Activated T-helper 2 cell treated with anti-CD3 and anti-CD28 coated beads, Interferon-gamma antibody, Interleukin-2, Interleukin-4, amounts not matched to agents 10 μg/mL and 5 μg/mL and 100 μg/mL, durations not matched to agents 14 hours and 24 hours and 36 hours (primary cell): ENCODE results near the gene KLF7. TPM values are rescaled to one million over a fixed set of nuclear protein-coding genes. Genes with fewer than 3 reads are reported as not detected.
"Not testable (repeated sequence)": the region's sequence is repeated elsewhere in the genome, so short reads cannot be mapped to it uniquely, and the experiment has no call there.

Experiments
- DNase-seq: peaks from one replicate; pipeline ENCODE4 v3.0.0; 2021; ENCODE audit warnings: low spot score
- H3K27ac Mint-ChIP-seq: one replicate; pipeline ENCODE4 v1.8.0; 2021; ENCODE audit warnings: mixed read lengths
- H3K27me3 Mint-ChIP-seq: one replicate; pipeline ENCODE4 v1.8.0; 2021; ENCODE audit warnings: low read depth, mixed read lengths
- H3K36me3 Mint-ChIP-seq: one replicate; pipeline ENCODE4 v1.8.0; 2021; ENCODE audit warnings: low read depth, mixed read lengths
- H3K4me1 Mint-ChIP-seq: one replicate; pipeline ENCODE4 v1.8.0; 2021; ENCODE audit warnings: low read depth, mixed read lengths
- H3K4me3 Mint-ChIP-seq: one replicate; pipeline ENCODE4 v1.8.0; 2021; ENCODE audit warnings: low read depth, mild to moderate bottlenecking, moderate library complexity, mixed read lengths
- H3K9me3 Mint-ChIP-seq: one replicate; pipeline ENCODE4 v1.8.0; 2021; ENCODE audit warnings: mixed read lengths
- intact Hi-C: fragments of 100-400 bp; cut with micrococcal nuclease; formaldehyde crosslinking; loops from one replicate; pipeline ENCODE4 v1.15.1; 2023
- total RNA-seq: library from RNA; stranded (reverse); gene quantifications from 2 replicates; pipeline ENCODE4 v1.2.3, GENCODE V29; 2022

KLF7 gene
- total RNA-seq, 1 donor from 2014 or later = 19.3 TPM

GRCh38 chr2:207045531-207045930 lies 120.2 kb downstream of the KLF7 start:
- H3K4me3 Mint-ChIP-seq = no peak overlapping the region
- H3K36me3 Mint-ChIP-seq = no peaks in the 10 kb centered on the region
- no peak overlapping the region for H3K27ac Mint-ChIP-seq
- DNase-seq = no peak
- peaks cover 12% of the 10 kb centered on the region for H3K4me1 Mint-ChIP-seq
- H3K27me3 Mint-ChIP-seq = peaks cover 11% of the 10 kb centered on the region
- H3K9me3 Mint-ChIP-seq = no peaks in the 10 kb centered on the region
- intact Hi-C loops = loop anchor here (10.0 kb wide), 1 partner anchor 179 kb away; no protein-coding TSS in a partner anchor

GRCh38 chr2:207044379-207045362 lies 121.1 kb downstream of the KLF7 start:
- intact Hi-C loops = loop anchor here (10.0 kb wide), 1 partner anchor 180 kb away; no protein-coding TSS in a partner anchor
- Mint-ChIP-seq H3K4me3 (no peak overlapping the region), H3K27ac (no peak overlapping the region), H3K27me3 (peaks cover 15% of the 10 kb centered on the region), H3K9me3 (no peaks in the 10 kb centered on the region), H3K4me1 (peaks cover 12% of the 10 kb centered on the region), H3K36me3 (no peaks in the 10 kb centered on the region)
- DNase-seq = no peak

- Mint-ChIP-seq H3K4me1 (peaks cover 12% of the 10 kb centered on the region), H3K9me3 (no peaks in the 10 kb centered on the region), H3K36me3 (no peaks in the 10 kb centered on the region), H3K27me3 (peaks cover 19% of the 10 kb centered on the region), H3K4me3 (no peak overlapping the region), H3K27ac (no peak overlapping the region)
- no peak for DNase-seq
- intact Hi-C loops = loop anchor here (10.0 kb wide), 1 partner anchor 182 kb away; no protein-coding TSS in a partner anchor
Observed at GRCh38 chr2:207042841-207043240, 122.9 kb downstream of the KLF7 start.

GRCh38 chr2:207041786-207042554 lies 123.8 kb downstream of the KLF7 start:
- intact Hi-C loops = loop anchor here (10.0 kb wide), 1 partner anchor 183 kb away; no protein-coding TSS in a partner anchor
- no peaks in the 10 kb centered on the region for H3K9me3 Mint-ChIP-seq
- H3K27me3 Mint-ChIP-seq = peaks cover 23% of the 10 kb centered on the region

GRCh38 chr2:207041279-207041678 lies 124.5 kb downstream of the KLF7 start:
- no peak for DNase-seq
- Mint-ChIP-seq H3K27ac (no peak overlapping the region), H3K36me3 (no peaks in the 10 kb centered on the region), H3K9me3 (no peaks in the 10 kb centered on the region), H3K4me3 (no peak overlapping the region), H3K27me3 (peaks cover 23% of the 10 kb centered on the region), H3K4me1 (peaks cover 4% of the 10 kb centered on the region)
- intact Hi-C loops = loop anchor here (10.0 kb wide), 1 partner anchor 184 kb away; no protein-coding TSS in a partner anchor

More at GRCh38 chr2:207041786-207042554, 123.8 kb downstream of the KLF7 start:
- Mint-ChIP-seq H3K4me3 (no peak overlapping the region), H3K4me1 (peaks cover 10% of the 10 kb centered on the region), H3K27ac (no peak overlapping the region), H3K36me3 (no peaks in the 10 kb centered on the region)
- no peak for DNase-seq

GRCh38 chr2:207040696-207041095 lies 125.1 kb downstream of the KLF7 start:
- H3K4me3 Mint-ChIP-seq = no peak overlapping the region
- no peaks in the 10 kb centered on the region for H3K9me3 Mint-ChIP-seq
- no peaks in the 10 kb centered on the region for H3K36me3 Mint-ChIP-seq
- no peak for DNase-seq
- no peak overlapping the region for H3K27ac Mint-ChIP-seq
- H3K4me1 Mint-ChIP-seq = no peaks in the 10 kb centered on the region
- intact Hi-C loops = loop anchor here (10.0 kb wide), 1 partner anchor 184 kb away; no protein-coding TSS in a partner anchor
- H3K27me3 Mint-ChIP-seq = peaks cover 23% of the 10 kb centered on the region

GRCh38 chr2:207039225-207039624 lies 126.5 kb downstream of the KLF7 start:
- Mint-ChIP-seq H3K36me3 (no peaks in the 10 kb centered on the region), H3K4me1 (no peaks in the 10 kb centered on the region), H3K27ac (no peak overlapping the region), H3K27me3 (peaks cover 16% of the 10 kb centered on the region), H3K4me3 (no peak overlapping the region), H3K9me3 (peaks cover 3% of the 10 kb centered on the region)
- DNase-seq = no peak
- intact Hi-C loops = no loop called here

- Mint-ChIP-seq H3K27me3 (peaks cover 14% of the 10 kb centered on the region), H3K9me3 (peaks cover 13% of the 10 kb centered on the region), H3K4me1 (no peaks in the 10 kb centered on the region), H3K4me3 (no peak overlapping the region), H3K36me3 (no peaks in the 10 kb centered on the region), H3K27ac (no peak overlapping the region)
- intact Hi-C loops = no loop called here
- no peak for DNase-seq
Observed at GRCh38 chr2:207038299-207038698, 127.4 kb downstream of the KLF7 start.

GRCh38 chr2:207037896-207038295 lies 127.9 kb downstream of the KLF7 start:
- Mint-ChIP-seq H3K36me3 (no peaks in the 10 kb centered on the region), H3K27ac (no peak overlapping the region), H3K4me3 (no peak overlapping the region), H3K9me3 (peaks cover 17% of the 10 kb centered on the region), H3K27me3 (peaks cover 13% of the 10 kb centered on the region), H3K4me1 (no peaks in the 10 kb centered on the region)
- intact Hi-C loops = no loop called here
- DNase-seq = no peak

- intact Hi-C loops, DNase-seq: not testable (repeated sequence)
Observed at GRCh38 chr2:207037023-207037422, 128.7 kb downstream of the KLF7 start.

GRCh38 chr2:207035875-207036274 lies 129.9 kb downstream of the KLF7 start:
- no peak for DNase-seq
- peaks cover 13% of the 10 kb centered on the region for H3K27me3 Mint-ChIP-seq
- no peak overlapping the region for H3K4me3 Mint-ChIP-seq
- intact Hi-C loops = no loop called here
- H3K4me1 Mint-ChIP-seq = no peaks in the 10 kb centered on the region
- no peak overlapping the region for H3K27ac Mint-ChIP-seq
- H3K36me3 Mint-ChIP-seq = no peaks in the 10 kb centered on the region
- peaks cover 18% of the 10 kb centered on the region for H3K9me3 Mint-ChIP-seq

More at GRCh38 chr2:207037023-207037422, 128.7 kb downstream of the KLF7 start:
- not testable (repeated sequence) for H3K36me3 Mint-ChIP-seq, H3K27ac Mint-ChIP-seq, H3K4me3 Mint-ChIP-seq, H3K4me1 Mint-ChIP-seq
- H3K9me3 Mint-ChIP-seq = peaks cover 18% of the 10 kb centered on the region
- H3K27me3 Mint-ChIP-seq = peaks cover 13% of the 10 kb centered on the region

GRCh38 chr2:207032490-207032889 lies 133.3 kb downstream of the KLF7 start:
- Mint-ChIP-seq H3K9me3 (peaks cover 21% of the 10 kb centered on the region), H3K4me1 (no peaks in the 10 kb centered on the region), H3K36me3 (no peaks in the 10 kb centered on the region), H3K27me3 (peaks cover 9% of the 10 kb centered on the region), H3K27ac (no peak overlapping the region), H3K4me3 (no peak overlapping the region)
- DNase-seq = no peak
- intact Hi-C loops = no loop called here
